HPDE6-E6E7 (cell line): ENCODE measurements around the gene IL1RAPL1.

Experiments used
- DNase-seq: peaks from one replicate; pipeline ENCODE4 v3.0.0; 2011; ENCODE audit warnings: missing footprints; ENCODE audit errors: extremely low spot score

Gene IL1RAPL1

DNA sequence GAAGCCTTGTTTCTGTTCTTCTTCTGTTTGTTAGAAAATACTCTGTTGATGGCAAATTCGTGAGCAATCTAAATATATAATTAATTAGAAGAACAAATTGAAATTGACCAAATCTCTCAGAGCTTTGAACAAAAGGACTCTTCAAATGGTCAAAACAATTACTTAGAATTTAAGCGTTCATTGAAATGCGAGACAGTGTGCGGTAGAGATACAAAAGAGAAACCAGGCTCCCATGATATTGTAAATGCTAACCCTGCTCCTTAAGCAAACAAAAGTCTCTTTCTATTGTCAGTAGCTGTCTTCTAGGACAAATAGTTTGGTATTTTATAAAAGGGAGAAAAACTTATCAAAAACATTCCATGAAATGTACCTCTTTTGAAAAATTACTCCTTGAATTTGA is 1174.8 kb downstream of the IL1RAPL1 start:
- DNase-seq = no peak

DNA sequence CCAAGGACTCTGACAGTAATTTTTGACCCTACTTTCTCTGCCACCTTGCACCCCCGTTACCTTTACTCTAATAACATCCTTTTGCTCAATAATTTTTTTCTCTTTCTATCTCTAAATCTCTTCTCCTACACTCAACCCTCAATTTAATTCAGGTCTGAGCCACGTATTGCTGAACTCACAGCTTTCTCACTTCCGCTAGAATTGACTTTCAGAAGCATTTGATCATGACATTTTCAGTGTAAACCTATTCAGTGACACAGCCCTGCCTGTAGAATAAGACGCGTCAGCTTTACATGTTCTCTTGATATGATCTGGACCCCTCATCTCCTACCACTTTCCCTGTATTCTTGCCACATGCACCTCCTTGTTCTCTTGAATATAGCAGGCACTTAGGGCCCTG is 1188.6 kb downstream of the IL1RAPL1 start:
- DNase-seq = no peak

DNA sequence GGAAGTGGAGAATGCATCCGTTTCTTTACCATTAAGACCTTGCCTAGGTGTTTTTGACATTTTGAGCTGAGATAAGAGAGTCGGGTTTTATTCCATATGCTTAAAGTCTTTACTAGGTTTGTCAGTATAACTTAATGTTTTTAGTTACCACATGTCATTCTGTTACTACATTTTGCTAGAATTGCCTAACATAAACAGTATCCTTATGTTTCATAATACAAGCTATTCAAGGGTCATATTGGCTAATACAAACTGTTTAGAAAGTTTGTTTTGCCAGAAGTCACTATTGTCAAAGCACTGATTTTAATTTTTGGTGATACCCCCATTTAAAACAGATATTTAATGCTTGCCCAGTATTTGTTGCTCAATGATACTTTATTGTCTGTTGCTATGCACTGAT is 1200.4 kb downstream of the IL1RAPL1 start:
- no peak for DNase-seq

DNA sequence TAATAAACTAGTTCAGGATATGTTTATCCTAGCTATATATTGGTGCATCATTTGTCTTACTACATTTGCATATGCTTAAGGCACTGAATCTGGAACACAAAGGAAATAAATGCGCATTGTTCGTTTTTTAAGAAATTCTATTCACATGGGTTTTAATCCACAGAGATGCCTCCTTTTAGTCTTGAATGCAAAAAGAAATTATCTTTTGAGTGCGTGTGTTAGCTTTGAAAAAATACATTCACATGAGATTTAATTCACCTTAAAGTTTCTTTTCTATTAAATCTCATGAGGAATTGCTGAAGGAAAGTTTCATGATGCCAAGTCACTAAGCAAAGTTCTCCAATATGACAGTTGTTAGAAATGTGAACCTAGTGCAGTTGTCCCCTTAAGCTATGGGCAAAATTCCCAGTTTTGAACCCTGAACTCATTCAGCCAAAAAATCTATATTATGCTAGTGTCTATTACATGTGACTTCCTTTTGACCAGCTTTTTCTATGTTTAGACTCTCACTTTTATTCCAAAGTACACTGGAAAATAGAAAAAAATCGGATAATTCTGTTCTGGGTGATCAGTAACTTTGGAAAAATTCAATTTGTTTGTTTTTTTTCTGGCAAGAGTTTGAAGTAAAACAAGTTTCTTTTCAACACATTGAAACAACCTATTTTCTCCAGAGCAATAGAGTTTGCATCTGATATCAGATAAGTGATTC is 1201.9 kb downstream of the IL1RAPL1 start:
- no peak for DNase-seq

DNA sequence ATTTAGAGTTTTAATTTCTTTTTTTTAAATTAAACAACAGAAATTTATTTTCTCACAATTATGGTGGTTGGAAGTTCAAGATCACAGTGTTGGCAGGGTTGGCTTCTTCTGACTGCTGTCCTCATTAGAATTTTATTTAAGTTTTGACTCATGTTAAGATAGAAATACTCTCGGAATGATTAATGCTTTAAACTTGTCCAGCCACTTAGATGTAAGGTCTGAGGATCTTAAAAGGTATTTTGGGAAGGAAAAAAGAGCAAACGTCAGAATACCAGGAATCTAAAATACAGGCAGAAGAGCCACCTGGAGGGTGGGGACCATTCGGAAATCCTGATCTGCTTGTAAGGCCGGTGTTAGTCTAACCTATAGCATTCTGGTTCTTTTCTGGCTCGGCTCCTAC is 1205.1 kb downstream of the IL1RAPL1 start:
- no peak for DNase-seq

DNA sequence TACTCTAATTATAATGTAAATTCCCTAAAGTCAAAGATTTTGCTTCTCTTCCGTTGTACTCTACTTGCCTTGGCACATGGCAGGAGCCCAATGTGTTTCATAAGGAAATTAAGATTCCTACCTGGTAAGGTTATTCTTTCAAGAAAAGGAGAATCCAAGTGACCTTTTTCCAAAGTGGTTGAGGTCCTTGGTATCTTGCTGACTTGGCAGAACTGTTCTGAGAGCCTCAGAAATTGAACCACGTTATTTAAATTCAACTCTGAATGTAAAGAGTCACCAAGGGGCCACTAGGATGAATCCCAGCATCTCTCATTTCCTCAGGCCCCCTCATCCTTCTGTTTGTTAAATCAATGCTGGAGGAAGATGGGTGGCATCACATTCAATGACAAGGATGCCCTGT is 1209.9 kb downstream of the IL1RAPL1 start:
- no peak for DNase-seq

DNA sequence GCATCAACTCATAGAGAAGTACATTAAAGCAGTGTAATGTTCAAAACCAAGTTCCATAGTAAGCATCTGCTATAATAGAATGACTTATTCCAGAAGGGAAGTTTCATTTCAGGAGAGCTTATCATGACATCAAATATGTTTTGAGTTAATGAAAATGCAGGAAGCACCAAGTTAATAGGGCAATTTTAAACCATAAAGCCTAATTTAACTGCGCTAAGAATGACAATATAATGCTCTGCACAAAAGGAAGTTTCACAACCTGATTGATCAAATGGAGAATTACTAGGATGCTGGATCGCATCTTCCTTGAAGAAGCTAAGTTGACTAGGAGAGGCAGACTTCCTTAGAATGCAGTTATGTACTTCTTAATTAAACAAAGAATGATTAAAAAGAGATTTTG is 1211.2 kb downstream of the IL1RAPL1 start:
- no peak for DNase-seq

DNA sequence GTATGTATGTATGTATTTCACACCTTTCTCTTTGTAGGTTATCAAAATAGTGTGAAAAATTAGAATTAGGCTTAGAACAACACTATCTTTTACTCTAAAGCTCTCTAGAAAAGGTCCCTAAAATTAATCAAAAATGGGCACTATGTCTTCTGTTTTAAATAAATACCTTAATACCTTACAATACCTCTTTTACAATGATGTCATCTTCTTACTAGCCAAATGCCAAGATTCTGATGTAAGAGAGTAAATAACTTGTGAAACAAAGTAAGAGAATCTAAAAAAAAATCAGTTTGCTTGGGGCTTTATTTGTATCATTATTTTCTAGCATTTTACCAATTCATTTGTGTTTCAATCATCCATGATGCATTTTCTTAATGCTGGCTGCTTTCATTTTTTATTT is 1225.9 kb downstream of the IL1RAPL1 start:
- DNase-seq = no peak

DNA sequence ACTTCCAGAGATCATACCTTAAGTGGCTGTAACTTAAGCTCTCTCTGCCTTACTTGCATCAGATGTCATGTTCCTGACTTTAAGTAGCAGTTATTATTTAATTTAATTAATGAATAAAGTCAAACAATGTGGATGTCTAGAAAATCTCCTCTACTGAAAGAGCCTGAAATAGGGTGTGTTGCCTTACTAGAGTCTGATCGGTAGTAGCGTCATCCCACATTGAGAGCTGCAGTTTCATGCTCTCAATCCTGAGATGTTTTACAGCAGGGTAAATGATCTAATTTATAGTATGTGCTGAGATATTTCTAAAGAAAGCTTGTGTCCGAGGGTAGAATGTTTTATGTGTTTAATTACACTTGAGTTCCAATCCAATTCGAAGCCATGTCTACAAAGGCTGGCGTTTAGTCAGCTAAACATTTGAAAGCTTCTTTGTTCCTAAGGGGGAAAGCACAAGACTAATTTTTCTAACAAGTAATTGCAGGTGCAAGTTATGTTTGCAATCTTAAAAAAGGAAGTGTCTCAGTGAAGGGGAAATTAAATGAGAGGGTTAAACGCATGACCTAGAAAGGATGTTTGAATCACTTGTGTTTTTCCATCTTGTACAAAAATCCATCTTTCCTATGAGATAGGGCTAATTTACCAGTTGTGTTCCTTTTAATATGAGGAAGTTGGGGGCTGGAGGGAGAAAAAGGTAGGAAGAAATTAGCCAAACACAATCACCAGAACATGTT is 1237.1 kb downstream of the IL1RAPL1 start:
- no peak for DNase-seq

DNA sequence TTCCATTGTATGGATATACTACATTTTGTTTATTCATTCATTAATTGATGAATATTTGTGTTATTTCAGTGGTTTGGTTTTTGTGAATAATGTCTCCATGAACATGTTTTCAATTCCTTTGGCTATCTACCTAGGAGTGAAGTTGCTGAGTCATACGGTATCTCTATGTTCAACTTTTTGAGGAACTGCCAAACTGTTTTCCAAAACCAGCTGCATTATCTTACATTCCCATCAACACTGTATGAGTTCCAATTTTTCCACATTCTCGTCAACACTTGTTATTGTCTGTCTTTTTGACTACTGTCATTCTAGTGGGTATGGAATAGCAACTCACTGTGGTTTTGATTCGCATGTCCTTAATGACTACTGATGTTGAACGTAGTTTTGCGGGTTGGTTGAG is 1239.5 kb downstream of the IL1RAPL1 start:
- DNase-seq = no peak

DNA sequence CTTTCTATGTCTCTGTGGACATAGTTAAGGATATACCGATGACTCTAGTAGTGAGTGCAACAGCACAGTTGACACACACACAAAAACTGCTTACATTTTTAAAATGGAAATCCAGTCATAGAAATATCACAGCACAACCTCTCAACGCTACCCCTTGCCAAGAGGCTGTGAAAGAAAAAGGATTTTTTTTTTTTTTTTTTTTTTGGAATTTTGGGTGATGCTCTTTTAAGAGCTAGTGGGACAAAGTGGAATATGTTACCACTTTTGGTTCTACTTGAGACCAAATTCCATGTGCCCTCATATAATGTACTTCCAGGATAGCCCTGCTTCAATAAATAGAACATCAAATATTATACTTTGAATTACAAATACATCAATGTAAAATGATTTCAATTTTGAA is 1247.1 kb downstream of the IL1RAPL1 start:
- DNase-seq = no peak

DNA sequence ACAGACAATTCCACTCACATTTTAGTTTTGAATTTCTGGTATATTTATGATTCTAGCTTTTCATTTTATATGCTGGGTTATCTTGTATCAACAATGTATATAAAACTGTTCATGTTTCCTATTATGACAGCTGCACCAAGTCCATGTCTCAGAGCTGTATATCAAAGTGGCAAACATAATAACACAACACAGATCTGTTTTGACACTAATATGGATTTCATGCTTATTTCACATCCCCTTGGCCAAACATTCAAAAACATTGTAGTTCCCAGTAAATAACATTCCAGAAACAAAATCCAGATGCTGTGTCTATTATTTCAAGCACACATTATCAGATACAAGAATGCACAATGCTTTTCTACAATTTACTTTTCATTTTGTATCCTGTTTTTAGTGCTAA is 1247.5 kb downstream of the IL1RAPL1 start:
- DNase-seq = no peak

DNA sequence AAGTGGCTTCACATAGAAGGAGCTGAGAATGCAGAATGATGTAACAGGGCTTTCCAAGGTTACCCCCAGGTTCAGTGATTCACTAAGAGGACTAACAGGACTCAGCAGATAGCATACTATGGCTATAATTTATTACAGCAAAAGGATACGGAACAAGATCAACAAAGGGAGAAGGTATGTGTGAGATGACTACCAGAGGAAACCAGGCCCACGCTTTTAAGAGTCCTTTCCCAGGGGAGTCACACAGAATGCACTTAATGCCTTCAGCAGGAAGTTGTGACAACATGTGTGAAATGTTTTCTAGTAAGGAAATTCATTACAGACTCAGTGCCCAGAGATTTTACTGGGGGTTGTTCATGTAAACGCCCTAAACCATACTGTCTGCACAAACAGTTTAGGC is 1254.5 kb downstream of the IL1RAPL1 start:
- no peak for DNase-seq

DNA sequence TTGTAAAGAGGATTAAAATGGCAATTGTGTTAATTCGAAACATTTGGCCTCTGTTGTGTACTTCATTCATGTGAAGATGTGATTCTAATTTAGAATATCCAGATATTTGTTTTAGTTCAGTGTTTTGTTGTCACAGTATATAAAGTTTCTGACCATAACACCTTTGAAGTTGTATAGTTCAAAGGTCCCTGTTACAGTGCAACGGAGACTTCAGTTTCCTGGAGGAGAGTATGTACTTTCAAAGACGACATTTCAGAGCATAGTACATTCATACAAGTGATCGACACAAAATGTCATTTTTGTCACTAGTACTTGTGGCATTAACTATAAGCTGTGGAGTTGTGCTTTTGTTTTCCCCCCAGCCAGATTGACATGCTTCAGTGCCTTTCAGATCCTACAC is 1255.3 kb downstream of the IL1RAPL1 start:
- no peak for DNase-seq

DNA sequence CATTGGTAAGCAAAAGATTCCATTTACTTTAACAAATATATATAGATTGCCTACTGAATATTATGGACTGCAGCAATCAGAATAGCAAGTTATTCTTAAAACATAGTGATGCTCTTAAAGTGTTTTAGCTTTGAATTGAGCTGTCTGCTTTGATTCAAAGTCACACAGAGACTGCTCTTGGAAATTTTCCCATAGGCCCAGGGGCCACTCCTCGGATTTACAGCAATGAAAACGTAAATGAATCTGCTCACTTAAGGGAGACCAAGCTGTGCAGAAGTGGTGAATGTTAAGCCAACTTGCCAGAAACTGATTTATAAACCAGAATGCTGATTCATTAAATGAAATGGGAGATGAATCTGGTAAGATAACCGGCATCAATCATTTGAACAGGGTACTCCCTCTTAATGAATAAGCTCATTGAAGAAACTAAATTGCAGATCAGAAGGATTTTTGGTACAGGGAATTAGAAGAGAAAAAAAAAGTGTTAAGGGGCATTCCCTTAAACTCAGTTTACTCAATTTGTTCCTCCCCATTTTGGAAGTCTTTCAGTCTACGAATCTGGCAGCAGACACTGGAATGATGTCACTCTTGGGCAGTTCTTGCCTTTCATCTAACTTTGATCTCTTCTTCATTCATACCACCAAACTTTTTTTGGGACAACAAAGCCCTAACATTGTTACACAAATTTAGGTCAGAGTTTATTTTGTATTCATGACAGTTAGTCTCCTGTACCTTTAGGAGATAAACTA is 1264.8 kb downstream of the IL1RAPL1 start:
- no peak for DNase-seq

DNA sequence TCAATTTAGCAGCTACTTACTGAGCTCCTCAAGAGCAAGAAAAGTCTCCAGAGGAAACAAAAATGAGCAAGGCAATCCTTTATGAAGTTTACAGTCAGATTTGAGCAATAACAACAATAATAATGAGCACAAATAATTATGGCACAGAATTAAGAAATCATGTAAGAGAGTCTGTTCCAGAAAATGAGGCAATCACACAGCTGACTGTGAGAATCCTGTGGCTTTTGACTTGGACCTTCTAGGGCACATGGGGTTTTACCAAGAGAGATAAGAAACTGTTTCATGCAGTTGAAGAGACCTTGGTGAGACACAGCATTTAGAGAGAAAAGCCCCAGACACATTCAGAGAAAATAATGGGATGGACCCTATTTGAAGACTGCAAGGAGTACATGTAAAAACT is 1265.5 kb downstream of the IL1RAPL1 start:
- DNase-seq = no peak

DNA sequence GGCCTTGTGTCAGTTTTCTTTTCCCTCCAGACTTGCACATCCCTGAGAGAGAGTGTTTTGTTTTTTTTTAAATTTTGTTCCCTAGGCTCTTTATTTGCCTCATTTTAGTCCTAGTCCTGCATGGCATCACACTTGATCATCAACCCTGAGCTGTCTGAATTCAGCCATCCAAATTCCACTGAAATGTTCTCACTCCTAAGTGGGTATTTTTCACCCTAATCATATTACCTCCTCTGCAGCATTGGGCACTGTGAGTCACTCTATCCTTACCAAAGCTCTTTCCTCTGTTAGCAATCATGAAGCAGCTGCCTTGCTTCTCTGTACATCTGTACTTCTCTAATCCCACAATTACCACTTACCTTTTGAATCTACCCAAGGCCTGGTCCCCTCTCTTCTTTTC is 1271.5 kb downstream of the IL1RAPL1 start:
- no peak for DNase-seq

DNA sequence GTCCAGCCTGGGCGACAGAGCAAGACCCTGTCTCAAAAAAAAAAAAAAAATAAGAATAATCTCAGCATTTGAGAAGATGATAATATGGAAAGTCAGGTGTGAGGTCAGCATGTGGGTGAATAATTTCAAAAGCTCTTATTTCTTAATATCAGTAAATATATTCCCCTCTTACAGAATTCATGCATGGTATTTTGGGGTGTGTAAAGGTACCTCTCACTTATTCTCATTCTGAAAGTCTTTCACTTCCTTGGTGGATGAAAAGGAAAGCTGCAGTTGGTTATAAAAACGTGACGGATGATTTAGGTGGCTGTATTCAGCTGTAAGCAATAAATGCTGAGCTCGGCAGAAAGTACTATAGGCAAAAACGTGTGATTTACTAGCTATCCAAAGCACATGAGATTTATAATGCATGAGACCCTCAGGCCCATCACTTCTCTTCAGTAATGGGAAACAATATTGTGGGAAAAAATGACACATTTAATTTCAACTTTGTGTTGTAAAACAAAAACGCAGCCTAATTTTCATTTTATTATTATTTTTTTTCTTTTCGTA is 1275.0 kb downstream of the IL1RAPL1 start:
- DNase-seq = no peak

DNA sequence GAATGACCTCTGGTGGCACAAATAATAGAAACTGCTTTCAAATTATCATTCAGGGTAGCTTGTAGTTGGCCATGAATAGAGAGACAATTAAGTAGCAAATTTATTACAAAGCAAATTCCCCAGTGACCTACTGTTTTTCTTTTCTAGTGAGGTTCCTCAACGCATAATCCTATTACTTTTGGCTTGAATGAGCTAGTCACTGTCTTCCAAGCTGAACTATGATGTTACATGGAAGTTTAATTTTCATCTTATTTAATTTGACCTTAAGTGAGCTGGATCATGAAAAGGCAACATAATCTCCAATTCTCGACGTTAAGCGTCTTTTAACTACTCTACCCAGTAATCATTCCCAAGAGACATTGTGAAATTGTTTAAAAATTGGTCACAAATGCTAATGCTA is 1280.7 kb downstream of the IL1RAPL1 start:
- DNase-seq = no peak

DNA sequence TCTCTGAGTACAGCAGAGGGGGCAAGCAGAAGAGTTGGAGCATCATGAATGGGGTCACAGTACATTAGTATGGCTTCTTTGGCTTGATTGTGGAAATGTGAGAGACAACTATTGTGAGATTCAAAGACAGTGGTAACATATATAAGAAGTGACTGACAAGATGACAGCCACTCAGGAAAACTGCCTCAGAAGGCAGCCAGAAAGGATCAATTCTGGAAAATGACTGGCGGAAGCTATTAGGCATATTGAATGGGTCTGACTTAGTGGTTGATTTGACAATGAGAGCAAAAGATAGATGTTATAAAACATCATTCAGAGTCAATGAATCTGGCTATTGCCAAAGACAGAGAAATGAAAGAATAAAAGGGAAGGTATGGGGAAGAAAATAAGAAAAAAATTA is 1282.6 kb downstream of the IL1RAPL1 start:
- no peak for DNase-seq

DNA sequence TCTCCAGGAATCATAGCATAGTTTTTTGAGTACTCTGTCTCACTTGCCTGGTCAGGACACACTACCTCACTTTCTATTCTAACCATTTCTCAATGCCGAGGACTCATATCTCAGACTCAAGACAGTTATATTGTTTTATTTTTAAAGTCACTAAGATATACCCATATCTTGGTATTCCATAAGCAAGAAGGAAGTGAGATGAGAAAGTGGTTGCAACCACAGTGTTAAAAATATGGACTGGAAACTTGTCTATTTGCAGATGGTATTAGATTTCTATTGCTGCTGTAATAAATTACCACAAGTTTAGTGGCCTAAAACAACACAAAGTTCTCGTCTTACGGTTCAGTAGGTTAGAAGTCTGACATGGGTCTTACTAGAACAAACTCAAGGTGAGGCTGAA is 1283.4 kb downstream of the IL1RAPL1 start:
- DNase-seq = no peak

DNA sequence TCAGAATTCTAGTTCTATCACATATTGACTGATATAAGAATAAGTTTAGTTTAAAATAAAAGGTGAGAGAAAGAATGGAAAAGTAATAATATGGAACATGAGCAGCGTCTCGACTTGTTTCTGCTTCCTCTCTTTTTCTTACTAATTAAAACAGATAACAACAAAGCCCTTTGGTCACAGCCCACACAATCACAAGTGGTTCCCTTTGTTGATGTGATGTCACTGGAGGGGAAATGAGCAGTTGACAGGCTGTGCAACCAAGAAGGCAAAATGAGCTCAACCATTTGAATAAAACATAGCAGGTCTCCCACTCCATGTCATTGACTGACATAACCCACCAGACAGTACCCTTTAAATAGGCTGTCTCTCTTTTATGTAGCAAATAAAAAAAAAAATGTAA is 1285.6 kb downstream of the IL1RAPL1 start:
- no peak for DNase-seq

DNA sequence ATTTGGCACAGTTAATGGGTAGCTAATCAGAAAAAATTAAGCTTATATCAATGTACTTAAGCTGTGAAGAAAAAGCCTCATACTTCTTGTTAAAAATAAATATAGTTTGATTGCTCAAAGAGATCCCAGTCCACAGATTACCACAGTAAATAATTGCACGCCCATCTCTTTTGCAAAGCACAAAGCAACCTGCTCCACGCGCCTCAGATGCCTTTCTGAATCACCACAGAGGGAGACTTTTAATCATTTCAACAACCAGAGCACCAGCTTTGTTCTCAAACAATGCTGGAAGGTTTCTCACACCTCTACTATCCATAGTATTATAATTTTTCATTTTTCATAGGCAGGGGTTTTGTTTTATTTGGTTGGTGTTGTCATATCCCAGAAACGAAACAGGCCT is 1289.5 kb downstream of the IL1RAPL1 start:
- DNase-seq = no peak
